ENCODE measurements around the gene CBFA2T2.

CBFA2T2 gene

GRCh38 chr20:33470457-33470856 lies 19.4 kb upstream of the CBFA2T2 start:
- Histone ChIP-seq H4K12ac (ENCODE audit: low read depth, low read length) (no peak overlapping the region), H3K4me2 (ENCODE audit: low read length) (no peak overlapping the region)

GRCh38 chr20:33470866-33471265 lies 19.0 kb upstream of the CBFA2T2 start:
- H3K9ac ChIP-seq (ENCODE audit: low read length), result no peak overlapping the region
- no peaks in the 10 kb centered on the region for H3K79me2 ChIP-seq (ENCODE audit: control insufficient read depth, insufficient read depth, low read length, poor library complexity)
- no peak overlapping the region for H2BK12ac ChIP-seq (ENCODE audit: low read length)
- DNase-seq, result no peak
- no peaks in the 10 kb centered on the region for H3K27me3 ChIP-seq (ENCODE audit: insufficient read depth, low read length)
- H3K27ac ChIP-seq (ENCODE audit: low read depth, low read length), result no peak overlapping the region
- no peak overlapping the region for H3K23ac ChIP-seq (ENCODE audit: low read length)
- H3K18ac ChIP-seq (ENCODE audit: low read length), result no peak overlapping the region
- no peaks in the 10 kb centered on the region for H3K9me3 ChIP-seq (ENCODE audit: insufficient read depth, low read depth, low read length)
- H3K4me1 ChIP-seq (ENCODE audit: control insufficient read depth in 1 of 2, insufficient read depth in 2 of 2, low read length in 2 of 2), result no peaks in the 10 kb centered on the region
- H4K8ac ChIP-seq (ENCODE audit: low read depth, low read length), result no peak overlapping the region
- no peak overlapping the region for H3K4me3 ChIP-seq (ENCODE audit: low read depth, low read length)
- no peak overlapping the region for H2AK5ac ChIP-seq (ENCODE audit: low read length)
- H3K14ac ChIP-seq (ENCODE audit: low read length), result no peak overlapping the region
- no peaks in the 10 kb centered on the region for H3K36me3 ChIP-seq (ENCODE audit: control insufficient read depth in 1 of 2, insufficient read depth in 2 of 2, low read length in 2 of 2)
- no peak overlapping the region for H4K12ac ChIP-seq (ENCODE audit: low read depth, low read length)
- no peaks in the 10 kb centered on the region for H3K79me1 ChIP-seq (ENCODE audit: low read length)
- no peak overlapping the region for H4K91ac ChIP-seq (ENCODE audit: low read depth, low read length)
- no CpG with 5 or more reads among the region's 3 CpGs for WGBS (ENCODE audit: extremely low coverage, insufficient coverage, insufficient read length)
- H3K4me2 ChIP-seq (ENCODE audit: low read length), result no peak overlapping the region
- H2BK5ac ChIP-seq (ENCODE audit: low read depth, low read length, poor library complexity), result no peak overlapping the region
- no peak overlapping the region for H2BK120ac ChIP-seq (ENCODE audit: insufficient read depth, low read length, poor library complexity)
- no peak overlapping the region for H3K4ac ChIP-seq (ENCODE audit: low read depth, low read length)
- no peak overlapping the region for H2AFZ ChIP-seq (ENCODE audit: insufficient read depth, low read length, poor library complexity)

More at GRCh38 chr20:33470457-33470856, 19.4 kb upstream of the CBFA2T2 start:
- no peak overlapping the region for H2AFZ ChIP-seq (ENCODE audit: insufficient read depth, low read length, poor library complexity)
- H3K9ac ChIP-seq (ENCODE audit: low read length), result no peak overlapping the region
- H3K27ac ChIP-seq (ENCODE audit: low read depth, low read length), result no peak overlapping the region
- no peak overlapping the region for H3K14ac ChIP-seq (ENCODE audit: low read length)
- no peak overlapping the region for H2BK120ac ChIP-seq (ENCODE audit: insufficient read depth, low read length, poor library complexity)
- no CpG with 5 or more reads among the region's 4 CpGs for WGBS (ENCODE audit: extremely low coverage, insufficient coverage, insufficient read length)
- no peak overlapping the region for H2BK12ac ChIP-seq (ENCODE audit: low read length)
- no peaks in the 10 kb centered on the region for H3K36me3 ChIP-seq (ENCODE audit: control insufficient read depth in 1 of 2, insufficient read depth in 2 of 2, low read length in 2 of 2)
- no peak overlapping the region for H2AK5ac ChIP-seq (ENCODE audit: low read length)
- no peak overlapping the region for H4K8ac ChIP-seq (ENCODE audit: low read depth, low read length)
- no peak overlapping the region for H4K91ac ChIP-seq (ENCODE audit: low read depth, low read length)
- no peaks in the 10 kb centered on the region for H3K4me1 ChIP-seq (ENCODE audit: control insufficient read depth in 1 of 2, insufficient read depth in 2 of 2, low read length in 2 of 2)
- H3K27me3 ChIP-seq (ENCODE audit: insufficient read depth, low read length), result no peaks in the 10 kb centered on the region
- H3K4me3 ChIP-seq (ENCODE audit: low read depth, low read length), result no peak overlapping the region
- DNase-seq, result no peak
- no peaks in the 10 kb centered on the region for H3K79me1 ChIP-seq (ENCODE audit: low read length)
- no peak overlapping the region for H2BK5ac ChIP-seq (ENCODE audit: low read depth, low read length, poor library complexity)
- H3K18ac ChIP-seq (ENCODE audit: low read length), result no peak overlapping the region
- no peaks in the 10 kb centered on the region for H3K79me2 ChIP-seq (ENCODE audit: control insufficient read depth, insufficient read depth, low read length, poor library complexity)
- H3K9me3 ChIP-seq (ENCODE audit: insufficient read depth, low read depth, low read length), result no peaks in the 10 kb centered on the region
- no peak overlapping the region for H3K4ac ChIP-seq (ENCODE audit: low read depth, low read length)
- no peak overlapping the region for H3K23ac ChIP-seq (ENCODE audit: low read length)

GRCh38 chr20:33472868-33473435 lies 16.9 kb upstream of the CBFA2T2 start:
- Histone ChIP-seq H4K91ac (ENCODE audit: low read depth, low read length) (no peak overlapping the region), H3K27me3 (ENCODE audit: insufficient read depth, low read length) (no peaks in the 10 kb centered on the region), H3K18ac (ENCODE audit: low read length) (no peak overlapping the region), H3K4ac (ENCODE audit: low read depth, low read length) (no peak overlapping the region), H3K4me1 (ENCODE audit: control insufficient read depth in 1 of 2, insufficient read depth in 2 of 2, low read length in 2 of 2) (no peaks in the 10 kb centered on the region), H3K4me2 (ENCODE audit: low read length) (no peak overlapping the region), H3K27ac (ENCODE audit: low read depth, low read length) (no peak overlapping the region), H2BK12ac (ENCODE audit: low read length) (no peak overlapping the region), H3K4me3 (ENCODE audit: low read depth, low read length) (no peak overlapping the region), H3K79me1 (ENCODE audit: low read length) (no peaks in the 10 kb centered on the region), H2BK120ac (ENCODE audit: insufficient read depth, low read length, poor library complexity) (no peak overlapping the region), H2BK5ac (ENCODE audit: low read depth, low read length, poor library complexity) (no peak overlapping the region), H4K8ac (ENCODE audit: low read depth, low read length) (no peak overlapping the region), H3K36me3 (ENCODE audit: control insufficient read depth in 1 of 2, insufficient read depth in 2 of 2, low read length in 2 of 2) (no peaks in the 10 kb centered on the region), H3K9me3 (ENCODE audit: insufficient read depth, low read depth, low read length) (no peaks in the 10 kb centered on the region), H3K14ac (ENCODE audit: low read length) (no peak overlapping the region), H3K23ac (ENCODE audit: low read length) (no peak overlapping the region), H3K79me2 (ENCODE audit: control insufficient read depth, insufficient read depth, low read length, poor library complexity) (no peaks in the 10 kb centered on the region), H4K12ac (ENCODE audit: low read depth, low read length) (no peak overlapping the region), H2AFZ (ENCODE audit: insufficient read depth, low read length, poor library complexity) (no peak overlapping the region), H3K9ac (ENCODE audit: low read length) (no peak overlapping the region), H2AK5ac (ENCODE audit: low read length) (no peak overlapping the region)
- no peak for DNase-seq
- WGBS (ENCODE audit: extremely low coverage, insufficient coverage, insufficient read length), result no CpG with 5 or more reads among the region's 7 CpGs

DNA sequence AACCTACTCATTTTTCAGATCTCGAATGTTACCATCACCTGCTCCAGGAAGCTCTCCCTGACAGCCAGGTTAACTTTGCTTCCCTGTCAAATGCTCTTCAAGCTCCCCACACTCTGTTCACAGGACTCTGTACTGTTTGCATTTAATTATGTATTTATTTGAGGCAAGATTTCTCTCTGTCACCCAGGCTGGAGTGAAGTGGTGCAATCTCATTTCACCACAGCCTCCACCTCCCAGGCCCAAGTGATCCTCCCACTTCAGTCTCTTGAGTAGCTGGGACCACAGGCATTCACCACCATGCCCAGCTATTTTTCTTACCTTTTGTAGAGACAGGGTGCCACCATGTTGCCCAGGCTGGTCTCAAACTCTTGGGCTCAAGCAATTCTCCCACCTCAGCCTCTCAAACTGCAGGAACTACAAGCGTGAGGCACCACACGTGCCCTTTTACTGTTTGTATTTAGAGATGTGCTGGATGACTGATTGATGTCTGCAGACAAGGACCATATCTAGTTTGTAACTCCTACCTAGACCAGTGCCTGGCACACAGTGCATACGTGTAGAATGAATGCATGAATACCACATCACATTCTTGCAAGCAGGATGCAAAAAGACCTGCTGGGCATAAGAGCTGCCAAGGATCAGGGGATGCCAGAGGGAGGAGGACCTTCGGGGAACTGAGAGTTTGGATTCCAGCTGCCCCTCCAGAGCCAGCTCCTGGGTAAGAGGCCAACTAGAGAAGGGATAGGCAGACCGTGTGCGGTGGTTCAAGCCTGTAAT lies 15.6 kb upstream of the CBFA2T2 start:
- Histone ChIP-seq H3K4ac (ENCODE audit: low read depth, low read length) (no peak overlapping the region), H4K8ac (ENCODE audit: low read depth, low read length) (no peak overlapping the region), H3K9me3 (ENCODE audit: insufficient read depth, low read depth, low read length) (no peaks in the 10 kb centered on the region), H3K4me1 (ENCODE audit: control insufficient read depth in 1 of 2, insufficient read depth in 2 of 2, low read length in 2 of 2) (no peaks in the 10 kb centered on the region), H2BK5ac (ENCODE audit: low read depth, low read length, poor library complexity) (no peak overlapping the region), H2BK12ac (ENCODE audit: low read length) (no peak overlapping the region), H3K27ac (ENCODE audit: low read depth, low read length) (no peak overlapping the region), H3K18ac (ENCODE audit: low read length) (no peak overlapping the region), H3K14ac (ENCODE audit: low read length) (no peak overlapping the region), H3K36me3 (ENCODE audit: control insufficient read depth in 1 of 2, insufficient read depth in 2 of 2, low read length in 2 of 2) (no peaks in the 10 kb centered on the region), H2AFZ (ENCODE audit: insufficient read depth, low read length, poor library complexity) (no peak overlapping the region), H3K79me1 (ENCODE audit: low read length) (no peaks in the 10 kb centered on the region), H3K79me2 (ENCODE audit: control insufficient read depth, insufficient read depth, low read length, poor library complexity) (no peaks in the 10 kb centered on the region), H2AK5ac (ENCODE audit: low read length) (no peak overlapping the region), H3K9ac (ENCODE audit: low read length) (no peak overlapping the region), H4K91ac (ENCODE audit: low read depth, low read length) (no peak overlapping the region), H3K4me2 (ENCODE audit: low read length) (no peak overlapping the region), H3K27me3 (ENCODE audit: insufficient read depth, low read length) (no peaks in the 10 kb centered on the region), H4K12ac (ENCODE audit: low read depth, low read length) (no peak overlapping the region), H3K4me3 (ENCODE audit: low read depth, low read length) (no peak overlapping the region), H2BK120ac (ENCODE audit: insufficient read depth, low read length, poor library complexity) (no peak overlapping the region), H3K23ac (ENCODE audit: low read length) (no peak overlapping the region)
- no CpG with 5 or more reads among the region's 7 CpGs for WGBS (ENCODE audit: extremely low coverage, insufficient coverage, insufficient read length)
- no peak for DNase-seq

Data from trophoblast cell (in vitro differentiated cells and primary cell).